NCI-H69 (cell line): ENCODE measurements around the gene ECI1.
"Not testable (repeated sequence)": the region's sequence is repeated elsewhere in the genome, so short reads cannot be mapped to it uniquely, and the experiment has no call there.

Source experiments
- DNase-seq: peaks from one replicate; lab custom pipeline; 2025; lab: John Stamatoyannopoulos, UW

Gene ECI1

GRCh38 chr16:2280461-2280860, 29.1 kb upstream of the ECI1 start:
- no peak for DNase-seq

GRCh38 chr16:2278956-2279800, 27.8 kb upstream of the ECI1 start:
- DNase-seq: no peak

- no peak for DNase-seq
Measured at GRCh38 chr16:2278272-2278608, 26.9 kb upstream of the ECI1 start.

DNA sequence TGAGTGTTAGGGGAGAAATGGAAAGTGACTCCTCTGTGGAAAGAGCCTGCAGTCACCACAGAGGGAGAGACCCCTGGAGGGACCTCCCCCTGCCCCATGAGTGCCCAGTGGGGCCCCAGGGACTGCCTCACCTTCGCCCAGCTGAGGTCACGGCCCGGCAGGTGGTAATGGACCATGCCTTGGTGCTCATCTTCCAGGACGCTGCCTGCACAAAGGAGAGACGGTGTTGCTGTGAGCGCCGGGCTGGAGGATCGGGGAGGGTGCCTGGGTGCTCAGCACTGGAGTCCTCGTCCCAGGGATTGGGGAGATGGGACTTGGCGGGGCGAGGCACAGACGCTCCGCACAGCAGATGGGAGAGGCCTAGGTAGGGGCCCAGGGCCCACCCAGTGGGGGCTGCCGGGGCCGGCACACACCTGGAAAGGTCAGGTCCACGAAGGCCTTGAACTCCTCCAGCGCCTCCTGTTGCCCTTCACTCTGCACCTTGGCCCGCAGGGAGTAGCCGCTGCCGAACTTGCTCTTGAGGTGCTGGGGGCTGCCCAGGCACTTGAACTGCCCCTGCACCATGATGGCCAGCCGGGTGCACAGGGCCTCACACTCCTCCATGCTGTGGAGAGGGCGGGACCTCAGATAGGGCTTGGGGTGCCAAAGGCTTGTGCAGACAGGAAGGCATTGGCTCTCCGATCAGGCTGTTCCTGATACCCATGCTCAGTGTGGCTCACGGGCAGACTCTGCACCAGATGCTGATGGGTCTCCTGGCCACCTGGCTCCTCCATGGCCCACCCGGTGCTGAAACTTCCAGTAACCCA, 26.3 kb upstream of the ECI1 start:
- no peak for DNase-seq

DNA sequence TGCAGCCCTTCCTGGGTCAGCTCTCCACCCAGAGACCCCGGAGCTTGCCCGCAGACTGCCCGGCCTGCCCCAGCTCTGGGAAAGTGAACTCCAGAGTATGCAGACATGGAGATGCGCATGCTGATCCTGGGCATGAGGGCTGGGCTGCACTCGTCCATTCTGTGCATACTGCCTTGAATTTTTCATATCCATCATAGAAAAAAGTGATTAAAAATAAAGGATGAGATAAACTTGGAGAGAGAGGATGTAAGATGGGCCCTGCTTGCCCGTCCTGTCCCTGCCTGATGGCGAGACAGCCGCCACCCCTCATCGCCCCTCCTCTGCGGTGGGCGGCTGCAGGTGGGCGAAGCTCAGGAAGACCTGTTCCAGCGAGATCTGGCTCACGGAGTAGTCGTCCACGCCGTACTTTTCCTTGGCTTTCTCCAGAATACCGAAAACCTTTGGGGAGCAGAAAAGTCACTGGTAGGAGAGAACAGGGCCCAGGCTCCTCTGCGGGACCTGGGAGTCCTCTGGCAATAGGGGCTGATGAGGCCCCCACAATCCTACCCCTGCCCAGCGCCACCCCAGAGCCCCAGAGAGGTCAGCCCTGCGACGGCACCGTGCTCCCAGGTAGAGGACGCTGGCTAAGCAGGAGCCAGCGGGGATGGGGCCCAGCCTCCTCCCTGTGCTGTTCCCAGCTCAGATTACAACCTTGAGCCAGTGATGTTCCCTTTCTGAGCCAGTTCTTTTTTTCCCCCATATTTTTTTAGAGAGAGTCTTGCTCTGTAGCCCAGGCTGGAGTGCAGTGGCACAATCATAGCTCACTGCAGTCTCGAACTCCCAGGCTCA, 25.2 kb upstream of the ECI1 start:
- no peak for DNase-seq

DNA sequence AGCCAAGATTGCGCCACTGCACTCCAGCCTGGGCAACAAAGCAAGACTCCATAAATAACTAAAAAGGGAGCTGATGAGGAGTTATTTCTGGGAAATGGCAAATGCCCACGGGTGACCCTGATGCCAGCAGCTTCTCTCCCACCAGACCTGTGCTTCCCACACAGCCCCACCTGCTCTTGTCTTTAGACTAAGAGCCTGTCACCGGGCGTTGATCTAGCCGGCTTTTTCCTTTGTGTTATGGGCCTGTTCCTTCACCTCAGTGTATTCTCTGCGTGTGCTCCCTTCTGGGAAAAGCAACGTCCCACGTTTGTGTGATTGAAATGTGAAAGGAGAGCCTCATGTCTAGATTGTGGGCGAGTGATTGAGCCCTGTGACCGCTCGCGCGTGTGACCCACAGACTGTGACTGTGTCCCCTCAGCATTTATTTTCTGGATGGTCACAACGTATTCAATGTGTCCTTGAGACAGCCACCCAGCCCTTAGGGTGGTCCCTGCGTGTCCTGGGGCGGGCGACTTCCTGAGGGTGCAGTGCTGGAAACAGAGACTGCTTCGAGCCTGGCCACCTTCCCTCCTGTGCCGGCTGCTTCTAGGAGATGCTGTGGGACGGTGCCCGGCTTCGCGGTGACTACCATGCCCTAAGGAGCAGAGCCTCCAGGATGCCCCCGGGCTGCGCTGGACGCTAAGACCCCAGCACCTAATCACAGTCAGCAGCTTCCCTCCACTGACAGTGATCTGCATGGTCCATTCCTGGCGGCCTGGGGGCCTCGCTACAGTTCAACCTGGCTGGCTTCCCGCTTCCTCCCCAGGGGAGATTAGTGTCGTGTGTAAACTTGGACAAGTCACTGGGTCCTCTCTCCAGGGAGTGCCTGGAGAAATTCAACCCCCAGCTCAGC, 24.3 kb upstream of the ECI1 start:
- DNase-seq: no peak

DNA sequence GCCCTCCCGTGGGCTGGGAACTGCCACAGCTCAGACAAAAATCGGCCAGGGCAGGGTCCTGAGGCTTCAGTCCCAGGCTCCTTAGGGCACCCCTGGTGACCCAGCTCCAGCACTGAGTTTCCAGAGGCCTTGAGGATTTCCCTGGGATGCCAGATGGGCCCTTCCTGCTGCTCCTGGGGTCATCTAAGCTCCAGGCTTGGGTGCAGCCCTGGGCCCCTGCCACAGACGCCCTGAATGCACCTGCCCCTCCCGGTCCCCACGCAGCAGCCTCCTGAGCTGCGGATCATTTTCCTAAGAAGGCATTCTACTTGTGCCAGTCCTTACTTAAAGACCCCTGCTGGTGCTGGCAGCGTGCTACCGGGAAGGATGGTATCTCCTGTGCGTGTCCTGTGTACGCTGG, 22.5 kb upstream of the ECI1 start:
- no peak for DNase-seq

DNA sequence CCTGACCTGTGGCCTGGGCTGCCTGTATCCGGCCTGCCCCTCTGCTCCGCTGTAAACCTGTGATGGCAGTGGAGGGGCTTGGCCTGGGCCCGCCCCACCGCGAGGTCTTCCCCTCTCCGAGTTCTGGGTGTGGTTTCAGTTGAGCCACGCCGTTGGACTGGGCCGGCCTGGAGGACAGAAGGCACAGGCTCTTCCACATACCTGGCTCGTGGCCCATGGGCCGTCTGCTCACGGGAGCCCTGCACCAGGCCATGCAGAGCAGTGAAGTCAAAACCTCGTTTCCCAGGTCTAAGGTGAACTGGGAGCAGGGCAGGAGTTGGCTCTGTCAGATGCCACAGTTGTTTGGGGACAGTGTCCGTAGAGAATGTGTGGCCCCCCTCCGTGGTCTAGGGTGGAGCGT, 22.1 kb upstream of the ECI1 start:
- no peak for DNase-seq

GRCh38 chr16:2271848-2272461, 20.6 kb upstream of the ECI1 start:
- no peak for DNase-seq

DNA sequence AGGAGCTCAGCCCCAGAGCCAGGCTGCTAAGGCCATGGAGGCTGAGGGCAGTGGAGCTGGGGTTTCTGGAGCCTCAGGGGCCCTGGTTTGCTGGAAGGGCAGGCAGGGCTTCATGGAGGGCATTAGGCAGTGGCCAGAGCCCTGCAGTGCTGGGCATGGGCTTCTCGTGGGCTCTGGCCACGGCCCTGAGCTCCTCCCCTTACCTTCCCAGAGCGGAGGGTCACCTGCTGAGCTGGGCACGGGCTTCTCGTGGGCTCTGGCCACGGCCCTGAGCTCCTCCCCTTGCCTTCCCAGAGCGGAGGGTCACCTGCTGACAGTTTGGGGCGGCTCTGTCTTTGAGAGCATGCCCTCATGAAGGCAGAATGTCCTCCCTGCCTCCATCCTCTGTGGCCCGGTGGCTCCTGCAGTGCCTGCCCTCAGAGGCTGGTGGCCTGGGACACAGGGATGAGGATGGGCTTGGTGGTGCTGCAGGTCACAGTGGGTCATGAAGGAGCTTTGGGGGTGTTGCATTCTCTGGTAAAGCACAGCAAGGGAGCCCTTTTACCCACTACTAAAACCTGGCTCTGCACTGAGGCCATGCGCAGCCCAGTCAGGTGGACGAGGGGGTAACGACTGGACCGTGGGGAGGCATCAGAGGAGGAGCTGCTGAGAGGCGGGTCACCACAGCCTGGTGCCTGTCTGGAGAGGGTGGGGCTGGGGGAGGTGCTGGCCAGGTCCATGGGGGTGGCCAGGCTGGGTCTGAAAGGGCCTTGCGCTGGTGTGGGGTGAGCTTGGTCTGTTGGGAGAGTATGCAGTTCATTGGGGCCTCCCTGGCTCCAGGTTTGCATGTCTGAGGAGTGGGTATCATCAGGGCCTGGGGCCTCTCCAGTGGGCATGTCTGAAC, 19.4 kb upstream of the ECI1 start:
- DNase-seq: no peak

- DNase-seq: no peak
Measured at GRCh38 chr16:2270070-2270462, 18.7 kb upstream of the ECI1 start.

GRCh38 chr16:2267913-2268666, 16.7 kb upstream of the ECI1 start, which contains the start of gene RNPS1:
TSS of gene RNPS1 (minus strand) at chr16:2268126. CDS start at chr16:2264643, 3,483 bp downstream.
- DNase-seq: peak; percentile 98

GRCh38 chr16:2267505-2267912, 16.1 kb upstream of the ECI1 start:
- DNase-seq: peak; percentile 90

- DNase-seq: not testable (repeated sequence)
Measured at GRCh38 chr16:2266887-2267286, 15.5 kb upstream of the ECI1 start.

- not testable (repeated sequence) for DNase-seq
Measured at GRCh38 chr16:2263026-2263425, 11.6 kb upstream of the ECI1 start.

GRCh38 chr16:2260250-2260649, 8.9 kb upstream of the ECI1 start:
- no peak for DNase-seq

DNA sequence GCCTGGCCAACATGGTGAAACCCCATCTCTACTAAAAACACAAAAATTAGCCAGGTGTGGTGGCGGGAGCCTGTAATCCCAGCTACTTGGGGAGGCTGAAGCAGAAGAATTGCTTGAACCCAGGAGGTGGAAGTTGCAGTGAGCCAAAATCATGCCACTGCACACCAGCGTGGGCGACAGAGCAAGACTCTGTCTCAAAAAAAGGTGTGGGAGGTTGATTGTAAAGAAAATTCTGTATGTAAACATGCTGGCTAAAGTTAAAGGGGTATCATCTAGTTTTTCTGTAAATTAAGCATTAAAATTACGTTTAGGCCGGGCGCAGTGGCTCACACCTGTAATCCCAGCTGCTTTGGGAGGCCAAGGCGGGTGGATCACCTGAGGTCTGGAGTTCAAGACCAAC, 7.1 kb upstream of the ECI1 start:
- DNase-seq: not testable (repeated sequence)

DNA sequence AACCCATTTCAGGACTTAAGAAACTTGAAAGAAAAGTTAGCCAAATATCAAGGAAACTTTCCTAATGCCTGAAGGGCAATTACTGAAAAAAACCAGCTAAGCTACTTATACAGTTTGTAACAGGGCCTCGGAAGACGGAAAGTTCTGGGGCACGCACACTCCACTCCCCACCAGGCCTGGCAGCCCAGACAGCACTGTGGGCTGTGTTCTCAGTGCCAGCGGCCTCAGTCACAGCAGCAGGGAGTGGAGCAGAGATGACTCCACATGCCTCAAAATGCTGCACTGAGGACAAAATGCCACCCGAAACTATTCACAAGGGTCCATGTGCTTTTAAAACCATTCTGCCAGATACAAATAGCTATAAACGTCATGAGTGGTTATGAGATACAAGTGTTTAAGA, 6.3 kb upstream of the ECI1 start:
- DNase-seq: no peak

DNA sequence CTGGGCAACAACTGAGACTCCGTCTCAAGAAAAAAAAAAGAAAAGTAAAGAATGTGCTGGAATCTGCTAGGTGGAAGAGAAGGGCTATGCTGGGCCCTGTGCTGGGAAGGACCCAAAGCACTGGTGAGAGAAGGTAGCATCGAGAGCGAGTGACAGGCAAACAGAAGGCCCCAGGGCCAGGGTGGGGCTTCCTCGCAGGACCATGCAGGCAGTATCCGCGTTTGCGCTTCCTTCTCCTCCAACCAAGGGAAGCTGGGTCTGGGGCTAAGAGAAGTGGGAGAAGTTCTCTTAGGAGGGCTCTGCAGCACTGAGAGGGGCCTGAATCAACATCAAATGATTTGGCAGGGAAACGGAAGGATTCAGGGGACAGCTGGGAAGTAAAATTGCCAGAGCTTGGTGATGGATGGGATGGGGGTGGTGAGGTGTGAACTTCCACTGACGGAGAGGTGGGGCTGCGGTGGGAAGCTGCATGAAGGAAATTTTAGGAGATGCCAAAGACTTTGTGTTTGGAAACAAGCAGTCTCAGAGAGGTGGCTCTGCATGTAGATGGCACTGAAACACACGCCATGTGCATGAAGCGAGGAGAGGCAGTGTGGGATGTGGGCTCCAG, 5.2 kb upstream of the ECI1 start:
- no peak for DNase-seq
